ENCODE data around the gene SLC46A1. TPM values are rescaled to one million over a fixed set of nuclear protein-coding genes. Genes with fewer than 3 reads are reported as not detected.

Gene SLC46A1
- total RNA-seq, 2 experiments from 2014 or later: 1.5 to 2.2 TPM

- ChIA-PET CTCF (ENCODE audit: unreplicated experiment) (no interaction called here), POLR2A (no interaction called here)
- no peak overlapping the region for H3K4me2 ChIP-seq (ENCODE audit: low read length)
- H3K4me3 ChIP-seq (ENCODE audit: low read depth, low read length, poor library complexity, severe bottlenecking): no peak overlapping the region
- no peak overlapping the region for H3K27ac ChIP-seq (ENCODE audit: low read depth, low read length, poor library complexity, severe bottlenecking)
- TF ChIP-seq CTCF (conservative IDR thresholded peaks at IDR 0.05; ENCODE audit: low read length) (no peak), EZH2phosphoT487 (IDR thresholded peaks at IDR 0.05; ENCODE audit: borderline replicate concordance, low read depth, low read length) (no peak)
- no peaks in the 10 kb centered on the region for H4K20me1 ChIP-seq (ENCODE audit: insufficient read depth, low read length)
- H3K4me1 ChIP-seq (ENCODE audit: insufficient read depth, low read length, poor library complexity, severe bottlenecking): no peaks in the 10 kb centered on the region
- H3K9me2 ChIP-seq (ENCODE audit: insufficient read depth, low read length): no peaks in the 10 kb centered on the region
- H2AFZ ChIP-seq (ENCODE audit: low read length): no peak overlapping the region
- no TSS peak for BruUV-seq (replicated peaks)
- intact Hi-C loops (cut with micrococcal nuclease; ENCODE audit: unreplicated experiment): no loop called here
- DNase-seq (ENCODE audit: low spot score): no peak
- no peaks in the 10 kb centered on the region for H3K36me3 ChIP-seq (ENCODE audit: insufficient read depth, low read length)
- no peaks in the 10 kb centered on the region for H3K79me2 ChIP-seq (ENCODE audit: insufficient read depth, low read depth, low read length)
- H3K9me3 ChIP-seq (ENCODE audit: low read length): no peaks in the 10 kb centered on the region
These were observed 3.2 kb downstream of the SLC46A1 start for GRCh38 chr17:28402844-28403243.

- Histone ChIP-seq H4K20me1 (ENCODE audit: insufficient read depth, low read length) (no peaks in the 10 kb centered on the region), H3K36me3 (ENCODE audit: insufficient read depth, low read length) (no peaks in the 10 kb centered on the region), H2AFZ (ENCODE audit: low read length) (no peak overlapping the region), H3K4me1 (ENCODE audit: insufficient read depth, low read length, poor library complexity, severe bottlenecking) (no peaks in the 10 kb centered on the region), H3K79me2 (ENCODE audit: insufficient read depth, low read depth, low read length) (no peaks in the 10 kb centered on the region), H3K9me2 (ENCODE audit: insufficient read depth, low read length) (no peaks in the 10 kb centered on the region), H3K9me3 (ENCODE audit: low read length) (no peaks in the 10 kb centered on the region), H3K4me2 (ENCODE audit: low read length) (no peak overlapping the region), H3K4me3 (ENCODE audit: low read depth, low read length, poor library complexity, severe bottlenecking) (no peak overlapping the region), H3K27ac (ENCODE audit: low read depth, low read length, poor library complexity, severe bottlenecking) (no peak overlapping the region)
- ChIA-PET CTCF (ENCODE audit: unreplicated experiment) (no interaction called here), POLR2A (no interaction called here)
- no TSS peak for BruUV-seq (replicated peaks)
- no peak for DNase-seq (ENCODE audit: low spot score)
- TF ChIP-seq EZH2phosphoT487 (IDR thresholded peaks at IDR 0.05; ENCODE audit: borderline replicate concordance, low read depth, low read length) (no peak), CTCF (conservative IDR thresholded peaks at IDR 0.05; ENCODE audit: low read length) (no peak)
- intact Hi-C loops (cut with micrococcal nuclease; ENCODE audit: unreplicated experiment): no loop called here
These were observed 3.8 kb downstream of the SLC46A1 start for GRCh38 chr17:28402224-28402630.

GRCh38 chr17:28399808-28400207 is 6.2 kb downstream of the SLC46A1 start:
- no TSS peak for BruUV-seq (replicated peaks)
- H3K36me3 ChIP-seq (ENCODE audit: insufficient read depth, low read length): no peaks in the 10 kb centered on the region; the same call in 1 of the 2 replicates
- intact Hi-C loops (cut with micrococcal nuclease; ENCODE audit: unreplicated experiment): no loop called here
- no peaks in the 10 kb centered on the region for H3K79me2 ChIP-seq (ENCODE audit: insufficient read depth, low read depth, low read length)
- ChIA-PET CTCF (ENCODE audit: unreplicated experiment) (no interaction called here), POLR2A (interaction anchor here (0.5 kb wide), 1 partner anchor 72 kb away, joined by 3 read pairs; no protein-coding TSS in a partner anchor)
- H3K9me2 ChIP-seq (ENCODE audit: insufficient read depth, low read length): no peaks in the 10 kb centered on the region
- no peaks in the 10 kb centered on the region for H3K9me3 ChIP-seq (ENCODE audit: low read length)
- H3K4me2 ChIP-seq (ENCODE audit: low read length): no peak overlapping the region
- no peaks in the 10 kb centered on the region for H4K20me1 ChIP-seq (ENCODE audit: insufficient read depth, low read length)
- DNase-seq (ENCODE audit: low spot score): no peak
- TF ChIP-seq EZH2phosphoT487 (IDR thresholded peaks at IDR 0.05; ENCODE audit: borderline replicate concordance, low read depth, low read length) (no peak), CTCF (conservative IDR thresholded peaks at IDR 0.05; ENCODE audit: low read length) (no peak)
- no peaks in the 10 kb centered on the region for H3K4me1 ChIP-seq (ENCODE audit: insufficient read depth, low read length, poor library complexity, severe bottlenecking)
- H3K27ac ChIP-seq (ENCODE audit: low read depth, low read length, poor library complexity, severe bottlenecking): no peak overlapping the region
- H2AFZ ChIP-seq (ENCODE audit: low read length): no peak overlapping the region
- H3K4me3 ChIP-seq (ENCODE audit: low read depth, low read length, poor library complexity, severe bottlenecking): no peak overlapping the region
